ENCODE results near the gene PPCDC. TPM values are rescaled to one million over a fixed set of nuclear protein-coding genes. Genes with fewer than 3 reads are reported as not detected.

PPCDC gene
- total and polyA plus RNA-seq, 4 donors, result 12.8 to 23.8 (median 20.8) TPM

DNA sequence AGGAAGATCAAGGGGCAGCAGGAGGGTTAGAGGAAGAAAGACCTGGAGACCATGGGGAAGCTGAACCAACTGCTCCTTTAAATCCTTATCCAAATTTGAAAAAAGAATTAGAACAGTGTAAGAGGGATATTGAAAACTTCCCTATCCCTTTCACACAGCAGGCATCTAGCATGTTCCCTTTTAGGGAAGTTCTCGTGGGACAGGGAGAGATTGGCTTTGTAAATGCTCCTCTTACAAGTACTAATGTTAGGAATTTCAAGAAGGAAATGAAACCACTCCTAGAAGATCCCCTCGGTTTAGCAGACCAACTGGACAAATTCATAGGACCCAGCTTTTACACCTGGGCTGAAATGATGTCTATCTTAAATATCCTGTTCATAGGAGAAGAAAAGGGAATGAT, 41.5 kb downstream of the PPCDC start:
- Histone ChIP-seq H3K36me3 (ENCODE audit: control insufficient read depth in 4 of 4, insufficient read depth in 4 of 4, low read length in 4 of 4) (no peaks in the 10 kb centered on the region), H3K27ac (ENCODE audit: low read depth in 1 of 2, low read length in 1 of 2) (no peak overlapping the region), H3K4me1 (ENCODE audit: control insufficient read depth in 5 of 5, insufficient read depth in 5 of 5, low read length in 5 of 5) (peaks cover 0 to 12% (median 0%) of the 10 kb centered on the region in 5 donors), H3K9ac (ENCODE audit: insufficient read depth in 1 of 2, low read length in 2 of 2) (no peak overlapping the region), H3K4me3 (no peak overlapping the region), H3K9me3 (ENCODE audit: control insufficient read depth in 4 of 4, insufficient read depth in 3 of 4, low read length in 3 of 4) (peaks cover 0 to 4% (median 0%) of the 10 kb centered on the region in 4 donors), H3K27me3 (ENCODE audit: control insufficient read depth in 3 of 3, insufficient read depth in 3 of 3, low read length in 2 of 3) (no peaks in the 10 kb centered on the region)
- WGBS, 2 donors, result 42 to 46% methylated on average over 2 of the region's 2 CpGs
- TF ChIP-seq, protein P1, sequence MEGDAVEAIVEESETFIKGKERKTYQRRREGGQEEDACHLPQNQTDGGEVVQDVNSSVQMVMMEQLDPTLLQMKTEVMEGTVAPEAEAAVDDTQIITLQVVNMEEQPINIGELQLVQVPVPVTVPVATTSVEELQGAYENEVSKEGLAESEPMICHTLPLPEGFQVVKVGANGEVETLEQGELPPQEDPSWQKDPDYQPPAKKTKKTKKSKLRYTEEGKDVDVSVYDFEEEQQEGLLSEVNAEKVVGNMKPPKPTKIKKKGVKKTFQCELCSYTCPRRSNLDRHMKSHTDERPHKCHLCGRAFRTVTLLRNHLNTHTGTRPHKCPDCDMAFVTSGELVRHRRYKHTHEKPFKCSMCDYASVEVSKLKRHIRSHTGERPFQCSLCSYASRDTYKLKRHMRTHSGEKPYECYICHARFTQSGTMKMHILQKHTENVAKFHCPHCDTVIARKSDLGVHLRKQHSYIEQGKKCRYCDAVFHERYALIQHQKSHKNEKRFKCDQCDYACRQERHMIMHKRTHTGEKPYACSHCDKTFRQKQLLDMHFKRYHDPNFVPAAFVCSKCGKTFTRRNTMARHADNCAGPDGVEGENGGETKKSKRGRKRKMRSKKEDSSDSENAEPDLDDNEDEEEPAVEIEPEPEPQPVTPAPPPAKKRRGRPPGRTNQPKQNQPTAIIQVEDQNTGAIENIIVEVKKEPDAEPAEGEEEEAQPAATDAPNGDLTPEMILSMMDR (IDR thresholded peaks at IDR 0.05; ENCODE audit: control extremely low read depth, extremely low read depth), result no peak
- DNase-seq (no peak), ATAC-seq (ENCODE audit: insufficient read depth, low FRiP score) (no peak)

DNA sequence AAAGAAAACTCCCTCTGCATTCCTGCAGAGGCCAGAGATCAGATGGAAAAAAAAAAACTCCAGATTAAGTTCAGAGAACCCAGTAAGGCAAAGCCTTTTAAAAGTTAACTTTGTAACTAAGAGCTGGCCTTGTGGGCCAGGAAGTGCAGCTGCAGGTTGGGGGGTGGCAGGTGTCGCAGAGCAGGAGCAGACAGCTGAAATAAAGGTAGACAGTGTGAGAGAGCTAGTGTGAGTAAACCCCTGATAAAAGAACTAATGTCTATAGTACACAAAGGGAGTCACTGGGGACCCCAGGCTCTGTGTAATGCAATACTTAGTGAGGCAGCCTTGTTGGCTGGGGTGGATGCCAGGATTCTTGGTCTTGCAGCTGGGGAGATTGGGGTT, 42.1 kb downstream of the PPCDC start:
- Histone ChIP-seq H3K4me3 (no peak overlapping the region), H3K27me3 (ENCODE audit: control insufficient read depth in 3 of 3, insufficient read depth in 3 of 3, low read length in 2 of 3) (no peaks in the 10 kb centered on the region), H3K36me3 (ENCODE audit: control insufficient read depth in 4 of 4, insufficient read depth in 4 of 4, low read length in 4 of 4) (no peaks in the 10 kb centered on the region), H3K27ac (ENCODE audit: low read depth in 1 of 2, low read length in 1 of 2) (no peak overlapping the region), H3K4me1 (ENCODE audit: control insufficient read depth in 5 of 5, insufficient read depth in 5 of 5, low read length in 5 of 5) (peaks cover 0 to 12% (median 0%) of the 10 kb centered on the region in 5 donors), H3K9me3 (ENCODE audit: control insufficient read depth in 4 of 4, insufficient read depth in 3 of 4, low read length in 3 of 4) (peaks cover 0 to 4% (median 0%) of the 10 kb centered on the region in 4 donors), H3K9ac (ENCODE audit: insufficient read depth in 1 of 2, low read length in 2 of 2) (no peak overlapping the region)
- DNase-seq (no peak), ATAC-seq (ENCODE audit: insufficient read depth, low FRiP score) (no peak)
- TF ChIP-seq, protein P1 (IDR thresholded peaks at IDR 0.05; ENCODE audit: control extremely low read depth, extremely low read depth), result no peak
- 85 to 95% methylated on average over 1 of the region's 1 CpG for WGBS, 2 donors

DNA sequence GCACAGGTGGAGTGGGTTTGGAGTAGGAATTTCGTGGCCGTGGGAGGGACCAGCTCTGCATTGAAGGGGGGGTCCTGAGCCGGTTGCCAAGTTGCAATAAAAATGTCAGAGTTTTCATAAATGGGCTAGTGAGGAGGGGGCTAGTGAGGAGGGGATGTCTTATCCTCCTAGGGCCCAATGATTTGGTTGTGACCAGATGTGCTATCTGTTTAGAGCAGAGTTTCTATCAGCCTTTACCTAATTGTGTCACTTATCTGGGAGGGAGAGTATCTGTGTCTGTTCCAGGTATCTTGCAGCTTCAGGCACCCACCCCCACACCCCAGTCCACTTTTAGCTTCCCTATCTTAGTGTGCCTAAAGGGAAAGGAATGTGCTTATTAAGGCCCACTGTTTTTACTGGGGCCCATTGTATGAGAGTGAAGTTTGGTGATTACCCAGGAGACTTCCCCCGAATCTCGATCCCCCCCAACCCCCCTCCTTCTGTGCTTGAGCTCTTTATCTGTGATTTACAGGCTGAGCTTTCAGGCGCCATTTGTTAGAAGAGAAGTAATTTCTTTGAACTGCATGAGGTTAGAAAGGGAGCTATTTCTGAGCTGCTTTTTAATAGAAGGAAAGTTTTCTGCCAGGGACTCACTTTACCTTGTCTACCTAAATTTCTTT, 42.6 kb downstream of the PPCDC start:
- no peak for ATAC-seq (ENCODE audit: insufficient read depth, low FRiP score)

More for the DNA sequence above, 42.6 kb downstream of the PPCDC start:
- TF ChIP-seq, protein P1 (IDR thresholded peaks at IDR 0.05; ENCODE audit: control extremely low read depth, extremely low read depth), result no peak
- Histone ChIP-seq H3K27me3 (ENCODE audit: control insufficient read depth in 3 of 3, insufficient read depth in 3 of 3, low read length in 2 of 3) (no peaks in the 10 kb centered on the region), H3K9ac (ENCODE audit: insufficient read depth in 1 of 2, low read length in 2 of 2) (no peak overlapping the region), H3K4me1 (ENCODE audit: control insufficient read depth in 5 of 5, insufficient read depth in 5 of 5, low read length in 5 of 5) (peaks cover 0 to 12% (median 0%) of the 10 kb centered on the region in 5 donors), H3K27ac (ENCODE audit: low read depth in 1 of 2, low read length in 1 of 2) (peak overlapping the region in 1 of 2 donors; percentile 49), H3K9me3 (ENCODE audit: control insufficient read depth in 4 of 4, insufficient read depth in 3 of 4, low read length in 3 of 4) (peaks cover 0 to 4% (median 0%) of the 10 kb centered on the region in 4 donors), H3K4me3 (no peak overlapping the region), H3K36me3 (ENCODE audit: control insufficient read depth in 4 of 4, insufficient read depth in 4 of 4, low read length in 4 of 4) (no peaks in the 10 kb centered on the region)
- no peak for DNase-seq
- 62 to 76% methylated on average over 6 of the region's 6 CpGs for WGBS, 2 donors

Data from lung (tissue), 12 donors.